A549 treated with CpdA at 1 μM for 4 hours (cell line): ENCODE measurements around the gene OPN4. TPM values are rescaled to one million over a fixed set of nuclear protein-coding genes. Genes with fewer than 3 reads are reported as not detected.

ENCODE experiments used
- total RNA-seq: library from RNA; stranded (reverse); fragments of 200-300 nt; extraction: Qiagen RNA extraction; gene quantifications from 5 replicates; pipeline ENCODE4 v1.2.3, GENCODE V29; 2022; ENCODE audit warnings: low read depth

Gene OPN4
- not detected in 5 replicates for total RNA-seq

GRCh38 chr10:86654411-86655172, at the start of gene OPN4:
Gene OPN4, plus strand, starts transcription at chr10:86654547. Its CDS starts 237 bp downstream, at chr10:86654784.

GRCh38 chr10:86668297-86669165, 14.2 kb downstream of the OPN4 start, which contains the start of gene LDB3:
Gene LDB3, plus strand, starts transcription at chr10:86668511. Its CDS starts 181 bp downstream, at chr10:86668692.

Other genes starting within 250 kb of the OPN4 start
- gene WAPL, start 132.8 kb upstream of the OPN4 start, total RNA-seq, result 14.8 to 18.2 TPM (median 16.6 TPM) in 5 replicates
- gene LDB3, start 14.0 kb downstream of the OPN4 start, total RNA-seq, result 0.02 to 0.13 TPM (median 0.06 TPM) in 3 of 5 replicates, not detected in the others
- gene BMPR1A, start 102.1 kb downstream of the OPN4 start, total RNA-seq, result 19.1 to 27.1 TPM (median 24.6 TPM) in 5 replicates